ENCODE measurements around the gene SLC23A3.
A peak's percentile ranks its signal among the peaks of the same experiment; 100 is the strongest.

The SLC23A3 gene

DNA sequence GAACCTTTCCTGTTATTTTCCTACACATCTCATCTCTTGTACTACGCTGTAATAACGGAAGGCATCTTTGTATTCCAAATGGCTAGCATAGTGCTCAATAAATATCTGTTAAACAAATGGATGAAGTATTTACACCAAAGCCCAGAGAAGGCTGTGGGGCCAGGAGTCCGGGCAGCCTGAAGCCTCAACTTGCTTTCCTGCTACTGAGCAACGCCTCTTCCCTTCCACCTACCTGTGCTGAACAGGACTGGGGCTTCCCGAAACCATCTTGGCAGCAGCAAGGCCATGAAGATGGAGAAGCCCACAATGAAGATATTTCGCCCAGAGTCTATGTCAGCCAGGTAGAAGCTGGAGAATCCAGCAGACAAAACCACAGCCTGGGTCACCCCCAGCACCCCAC lies 6.7 kb downstream of the SLC23A3 start:
- no peak for TF ChIP-seq ZFX (IDR thresholded peaks at IDR 0.05; ENCODE audit: borderline replicate concordance)
- TF ChIP-seq, protein P1, sequence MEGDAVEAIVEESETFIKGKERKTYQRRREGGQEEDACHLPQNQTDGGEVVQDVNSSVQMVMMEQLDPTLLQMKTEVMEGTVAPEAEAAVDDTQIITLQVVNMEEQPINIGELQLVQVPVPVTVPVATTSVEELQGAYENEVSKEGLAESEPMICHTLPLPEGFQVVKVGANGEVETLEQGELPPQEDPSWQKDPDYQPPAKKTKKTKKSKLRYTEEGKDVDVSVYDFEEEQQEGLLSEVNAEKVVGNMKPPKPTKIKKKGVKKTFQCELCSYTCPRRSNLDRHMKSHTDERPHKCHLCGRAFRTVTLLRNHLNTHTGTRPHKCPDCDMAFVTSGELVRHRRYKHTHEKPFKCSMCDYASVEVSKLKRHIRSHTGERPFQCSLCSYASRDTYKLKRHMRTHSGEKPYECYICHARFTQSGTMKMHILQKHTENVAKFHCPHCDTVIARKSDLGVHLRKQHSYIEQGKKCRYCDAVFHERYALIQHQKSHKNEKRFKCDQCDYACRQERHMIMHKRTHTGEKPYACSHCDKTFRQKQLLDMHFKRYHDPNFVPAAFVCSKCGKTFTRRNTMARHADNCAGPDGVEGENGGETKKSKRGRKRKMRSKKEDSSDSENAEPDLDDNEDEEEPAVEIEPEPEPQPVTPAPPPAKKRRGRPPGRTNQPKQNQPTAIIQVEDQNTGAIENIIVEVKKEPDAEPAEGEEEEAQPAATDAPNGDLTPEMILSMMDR (IDR thresholded peaks at IDR 0.05), result no peak
- H3K27ac ChIP-seq, result no peak overlapping the region

DNA sequence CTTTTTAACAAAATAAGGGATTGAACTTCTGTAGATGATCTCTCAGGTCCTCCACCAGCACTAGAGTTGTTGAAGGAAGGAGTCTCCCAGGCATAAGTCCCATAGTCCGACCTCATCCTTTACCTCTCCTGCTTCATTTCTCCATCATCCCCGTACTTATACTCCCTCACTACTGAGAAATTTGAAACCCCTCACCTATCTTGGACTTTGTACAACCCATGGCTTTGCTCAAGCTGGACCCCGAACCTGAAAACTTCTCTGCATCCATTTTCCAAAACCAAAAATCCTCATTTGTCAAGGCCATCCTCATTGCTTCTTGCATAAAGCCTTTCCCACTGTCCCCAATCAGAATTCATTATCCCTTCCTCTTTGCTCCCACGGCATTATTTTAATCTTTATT lies 8.7 kb downstream of the SLC23A3 start:
- H3K27ac ChIP-seq, result peak overlapping the region; percentile 85

DNA sequence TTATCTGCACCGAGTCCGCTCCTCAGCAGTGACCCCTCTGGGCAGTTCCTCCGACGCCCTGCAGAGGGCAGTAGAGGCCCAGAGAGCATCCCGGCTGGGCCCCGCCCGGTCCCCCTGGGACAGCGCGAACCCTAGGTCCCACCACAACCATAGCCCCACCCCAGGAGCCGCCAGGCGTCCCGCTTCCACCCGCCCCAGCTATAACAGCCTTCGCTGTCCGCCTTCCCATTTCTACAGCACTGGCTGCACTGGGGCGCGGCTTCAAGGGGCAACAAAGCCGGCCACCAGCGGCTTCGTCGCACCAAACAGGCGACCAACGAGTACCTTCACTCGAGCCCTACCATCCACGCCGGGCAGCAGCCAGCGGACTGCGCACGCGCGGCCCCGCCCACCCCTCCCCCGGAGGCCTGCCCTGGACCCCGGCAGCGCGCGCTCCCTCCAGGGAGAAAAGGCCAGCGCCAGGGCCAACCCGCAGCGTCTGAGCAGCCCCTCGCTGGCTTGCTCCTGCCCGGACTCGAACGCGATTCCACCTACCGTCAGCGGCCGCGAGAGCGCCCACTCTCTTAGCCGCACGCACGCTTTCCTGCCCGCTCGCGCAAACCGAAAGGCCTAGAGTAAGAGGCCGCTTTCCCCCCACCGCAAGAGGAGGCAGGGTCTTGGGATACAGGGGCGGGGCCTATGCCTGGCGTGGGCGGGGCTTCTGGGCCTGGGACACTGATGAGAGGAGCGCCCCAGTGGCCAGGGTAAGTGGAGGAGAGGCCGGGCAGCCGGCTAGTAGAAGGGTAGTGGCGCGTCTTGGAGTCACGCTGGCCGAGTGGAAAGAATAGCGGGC lies 9.4 kb downstream of the SLC23A3 start, which contains the start of gene NHEJ1:
Gene NHEJ1 (minus strand): TSS at position 630 of the 832 bp plus-strand sequence. CDS start 2,453 bp downstream, outside the sequence.
- peak within 1 kb of the TSS; percentile 85 for H3K27ac ChIP-seq
- TF ChIP-seq ZFX (IDR thresholded peaks at IDR 0.05; ENCODE audit: borderline replicate concordance), result no peak
- TF ChIP-seq, protein P1 (IDR thresholded peaks at IDR 0.05), result peak; percentile 96

More for the DNA sequence above, 8.7 kb downstream of the SLC23A3 start:
- TF ChIP-seq, protein P1 (IDR thresholded peaks at IDR 0.05), result no peak

DNA sequence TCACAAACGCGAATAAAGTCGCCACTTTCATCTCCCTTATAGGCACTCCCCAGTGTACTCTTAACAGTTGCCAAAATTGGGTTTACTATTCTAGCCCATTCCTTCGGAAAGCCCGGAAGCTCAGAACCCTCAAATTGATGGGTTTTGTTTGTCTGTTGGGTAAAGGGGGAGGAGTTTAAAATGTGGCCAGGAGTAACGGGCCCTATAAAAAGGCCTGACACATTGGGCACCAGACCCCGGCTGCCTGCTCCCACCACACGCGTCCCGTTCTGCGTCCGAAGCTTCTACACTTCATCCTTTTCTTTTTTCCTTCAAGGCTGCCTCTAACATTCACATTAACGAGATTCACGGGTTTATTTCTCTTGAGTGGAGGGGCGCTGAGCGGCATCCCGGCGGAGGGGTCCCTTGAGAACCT lies 10.1 kb downstream of the SLC23A3 start:
- H3K27ac ChIP-seq, result peak overlapping the region; percentile 85
- TF ChIP-seq, protein P1 (IDR thresholded peaks at IDR 0.05), result no peak
- TF ChIP-seq ZFX (IDR thresholded peaks at IDR 0.05; ENCODE audit: borderline replicate concordance), result no peak

DNA sequence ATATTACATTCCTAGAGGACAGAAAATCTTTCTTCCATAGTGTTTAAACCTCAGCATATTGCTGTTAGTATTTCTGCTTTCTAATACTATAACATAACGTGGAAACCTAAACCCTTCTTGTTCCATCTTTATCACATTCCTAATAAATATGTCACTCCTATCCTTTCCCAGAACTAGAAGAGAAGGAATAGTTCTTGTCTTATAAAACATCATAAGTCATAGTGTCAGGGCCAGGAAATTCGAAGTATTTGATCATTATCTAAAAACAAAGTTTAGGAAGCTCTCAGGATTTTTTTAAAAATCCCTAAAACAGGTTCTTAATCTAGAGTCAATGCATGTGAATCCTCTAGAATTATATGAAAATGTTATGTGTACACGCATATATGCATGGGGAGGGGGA lies 11.2 kb downstream of the SLC23A3 start:
- no peak overlapping the region for H3K27ac ChIP-seq
- TF ChIP-seq ZFX (IDR thresholded peaks at IDR 0.05; ENCODE audit: borderline replicate concordance), result no peak
- TF ChIP-seq, protein P1 (IDR thresholded peaks at IDR 0.05), result no peak

DNA sequence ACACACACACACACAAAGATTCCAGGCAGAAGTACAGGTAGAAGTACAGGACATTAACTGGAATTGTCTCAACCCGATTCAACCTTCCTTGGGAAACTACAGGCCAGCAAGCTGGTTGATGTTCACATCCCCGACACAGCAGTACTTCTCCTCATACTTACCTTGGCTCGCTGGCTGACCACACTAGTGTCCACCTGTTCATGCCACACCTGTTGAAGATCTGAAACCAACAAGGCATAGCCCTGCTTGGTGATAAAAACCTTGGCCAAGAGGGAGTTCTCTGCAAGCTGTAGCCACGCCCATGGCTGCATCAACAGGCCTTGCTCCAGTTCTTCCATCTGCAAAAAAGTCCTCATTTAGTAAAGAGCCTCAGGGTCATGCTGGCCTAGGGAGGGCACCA lies 11.8 kb downstream of the SLC23A3 start:
- TF ChIP-seq, protein P1 (IDR thresholded peaks at IDR 0.05), result no peak
- no peak for TF ChIP-seq ZFX (IDR thresholded peaks at IDR 0.05; ENCODE audit: borderline replicate concordance)
- no peak overlapping the region for H3K27ac ChIP-seq

DNA sequence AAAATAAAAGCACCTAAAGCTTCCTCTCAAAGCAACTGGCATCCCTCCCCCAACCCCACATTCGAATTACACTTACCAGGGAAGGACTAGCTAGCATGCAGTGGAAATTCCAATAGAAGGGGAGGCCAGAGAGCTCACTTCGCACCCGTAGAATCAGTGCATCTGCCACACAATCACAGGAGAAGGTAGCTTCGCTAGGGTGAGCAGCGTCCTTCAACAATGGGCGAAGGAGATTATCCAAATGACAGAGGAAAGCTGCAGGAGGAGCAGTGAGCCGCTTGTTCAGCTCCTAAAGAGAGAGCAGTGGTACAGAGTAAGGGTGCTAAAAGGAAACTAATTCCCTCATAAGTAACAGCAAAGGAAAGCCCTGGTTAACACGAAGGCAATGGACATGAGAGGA lies 12.4 kb downstream of the SLC23A3 start:
- no peak overlapping the region for H3K27ac ChIP-seq
- TF ChIP-seq, protein P1 (IDR thresholded peaks at IDR 0.05), result no peak
- no peak for TF ChIP-seq ZFX (IDR thresholded peaks at IDR 0.05; ENCODE audit: borderline replicate concordance)
